Embryonic facial prominence (tissue), 1 donor: ENCODE results near the gene ZNF592.
"Not testable (repeated sequence)": the region's sequence is repeated elsewhere in the genome, so short reads cannot be mapped to it uniquely, and the experiment has no call there.

ENCODE experiments used
- DNase-seq: peaks from one replicate; pipeline ENCODE4 v3.0.0-alpha.2; 2016; ENCODE audit errors: extremely low spot score

ZNF592 gene

DNA sequence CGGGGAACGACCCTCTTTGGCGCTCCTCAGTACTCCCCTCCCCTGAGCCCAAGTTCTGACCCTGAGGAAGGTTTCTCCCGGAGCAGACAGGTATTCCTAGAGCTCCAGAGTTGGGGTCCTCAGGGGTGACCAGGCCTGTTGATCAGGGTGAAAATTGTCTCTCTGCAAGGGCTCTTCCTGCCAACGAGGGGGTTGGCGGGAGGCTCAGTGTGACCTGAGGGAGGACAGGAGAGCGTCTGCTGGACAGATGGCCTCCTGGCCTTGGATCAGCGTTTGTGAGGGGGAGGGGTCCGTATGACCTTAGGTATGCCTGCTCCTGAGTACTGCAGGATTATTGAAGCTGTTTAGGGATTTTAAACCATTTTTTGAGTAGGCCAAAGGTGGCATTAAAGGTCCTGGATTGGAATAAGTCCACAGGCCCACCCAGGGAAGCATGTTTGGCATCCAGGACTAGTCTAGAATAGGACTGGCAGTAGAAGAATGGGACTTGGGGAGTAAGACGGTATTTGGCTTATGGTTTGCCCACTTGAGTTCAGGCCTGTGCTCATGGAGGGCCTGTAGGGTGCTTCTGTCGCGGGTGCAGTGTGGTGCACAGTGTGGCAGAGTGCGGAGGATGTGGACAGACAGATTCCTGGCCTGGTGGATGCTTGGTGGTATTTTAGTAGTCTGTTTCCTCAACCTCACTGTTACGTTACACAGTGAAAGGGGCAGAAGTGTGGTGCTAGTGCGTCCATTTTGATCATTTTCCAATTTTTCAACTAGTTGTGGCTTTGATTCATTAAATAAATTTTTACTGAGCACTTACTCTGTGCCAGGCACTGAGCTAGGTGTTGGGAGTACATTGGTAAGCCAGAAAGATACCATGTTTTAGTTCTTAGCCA, 959 bp downstream of the ZNF592 start:
- DNase-seq = no peak

DNA sequence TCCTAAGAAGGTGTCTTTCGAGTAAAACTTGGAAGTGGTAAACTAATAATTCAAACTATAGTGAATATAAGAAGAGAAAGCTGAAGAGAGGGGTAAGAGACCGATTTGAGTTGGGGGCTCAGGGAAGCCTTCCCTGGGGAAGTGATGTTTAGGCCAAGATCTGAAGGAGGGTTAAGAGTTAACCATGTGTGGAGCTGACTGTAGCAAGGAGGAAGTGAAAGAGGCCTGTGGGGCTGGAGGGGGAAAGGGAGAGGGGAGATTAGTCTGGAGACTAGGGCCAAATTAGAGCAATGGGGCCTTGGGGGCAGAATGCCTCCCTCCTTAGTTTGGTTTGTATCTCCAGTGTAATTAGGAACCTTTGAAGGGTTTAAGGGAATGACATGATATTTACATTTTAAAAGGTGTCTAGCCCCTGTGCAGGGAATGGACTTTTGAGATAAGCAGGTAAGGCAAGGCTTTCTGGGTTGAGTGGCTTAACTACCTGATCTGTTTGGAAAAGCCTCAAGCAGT, 2.2 kb downstream of the ZNF592 start:
- DNase-seq = no peak

DNA sequence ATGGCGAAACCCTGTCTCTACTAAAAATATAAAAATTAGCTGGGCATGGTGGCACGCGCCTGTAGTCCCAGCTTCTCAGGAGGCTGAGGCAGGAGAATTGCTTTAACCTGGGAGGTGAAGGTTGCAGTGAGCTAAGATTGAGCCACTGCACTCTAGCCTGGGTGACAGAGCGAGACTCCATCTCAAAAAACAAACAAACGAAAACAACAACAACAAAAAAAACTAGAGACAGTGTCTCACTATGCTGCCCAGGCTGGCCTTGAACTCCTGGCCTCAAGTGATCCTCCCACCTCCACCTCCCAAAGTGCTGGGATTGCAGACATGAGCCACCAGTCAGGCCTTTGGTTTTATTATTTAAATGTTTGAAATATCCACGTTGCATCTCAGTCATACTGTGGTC, 3.3 kb downstream of the ZNF592 start:
- DNase-seq = not testable (repeated sequence)

DNA sequence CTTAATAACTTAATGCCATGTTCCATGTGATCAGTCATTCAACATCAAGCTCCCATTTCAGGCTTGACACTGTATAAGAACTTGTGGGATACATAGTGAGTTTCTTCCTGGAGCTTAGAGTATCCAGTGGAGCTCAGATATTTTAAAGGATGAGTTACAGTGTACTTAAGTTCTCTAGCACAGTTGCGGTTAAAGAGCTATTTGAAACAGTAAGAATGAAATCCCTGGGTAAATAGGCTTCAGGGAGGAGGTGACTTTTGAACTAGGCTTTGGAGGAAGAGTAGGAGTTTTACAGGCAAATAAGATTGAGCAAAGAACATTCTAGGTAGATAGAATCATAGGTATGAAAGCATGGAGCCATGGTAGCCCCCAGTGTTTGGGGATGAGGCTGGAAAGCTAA, 3.8 kb downstream of the ZNF592 start:
- DNase-seq = no peak

DNA sequence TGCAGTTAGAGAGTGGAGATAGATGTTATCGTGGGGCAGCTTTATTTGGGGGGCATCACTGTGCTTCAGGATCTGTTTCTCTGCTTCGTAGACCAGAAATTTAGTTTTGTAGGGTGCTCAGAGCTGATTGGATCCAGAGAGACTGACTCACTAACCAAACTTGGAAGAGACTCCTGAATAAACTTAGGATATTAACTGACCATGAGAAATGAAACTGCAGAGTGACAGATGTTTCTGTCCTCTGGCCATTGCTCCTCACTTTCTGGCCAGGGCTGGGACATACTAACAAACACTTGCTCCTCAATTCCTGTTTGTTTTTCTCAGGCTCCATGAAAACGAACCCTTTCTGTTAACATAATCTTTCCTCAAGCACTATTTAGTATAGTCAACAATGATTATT, 4.3 kb downstream of the ZNF592 start:
- DNase-seq = no peak

DNA sequence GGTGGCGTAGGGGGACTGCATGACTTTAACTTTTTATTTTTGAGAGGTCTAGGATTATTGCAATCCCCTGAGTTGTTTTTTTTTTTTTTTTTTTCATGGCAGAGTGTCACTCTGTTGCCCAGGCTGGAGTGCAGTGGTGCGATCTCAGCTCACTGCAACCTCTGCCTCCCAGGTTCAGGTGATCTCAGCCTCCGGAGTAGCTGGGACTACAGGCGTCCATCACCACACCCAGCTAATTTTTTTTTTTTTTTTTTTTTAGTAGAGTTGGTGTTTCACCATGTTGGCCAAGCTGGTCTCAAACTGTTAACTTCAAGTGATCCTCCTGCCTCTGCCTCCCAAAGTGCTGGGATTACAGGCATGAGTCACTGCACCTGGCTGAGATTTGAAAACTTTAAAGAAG, 6.5 kb downstream of the ZNF592 start:
- DNase-seq = not testable (repeated sequence)

DNA sequence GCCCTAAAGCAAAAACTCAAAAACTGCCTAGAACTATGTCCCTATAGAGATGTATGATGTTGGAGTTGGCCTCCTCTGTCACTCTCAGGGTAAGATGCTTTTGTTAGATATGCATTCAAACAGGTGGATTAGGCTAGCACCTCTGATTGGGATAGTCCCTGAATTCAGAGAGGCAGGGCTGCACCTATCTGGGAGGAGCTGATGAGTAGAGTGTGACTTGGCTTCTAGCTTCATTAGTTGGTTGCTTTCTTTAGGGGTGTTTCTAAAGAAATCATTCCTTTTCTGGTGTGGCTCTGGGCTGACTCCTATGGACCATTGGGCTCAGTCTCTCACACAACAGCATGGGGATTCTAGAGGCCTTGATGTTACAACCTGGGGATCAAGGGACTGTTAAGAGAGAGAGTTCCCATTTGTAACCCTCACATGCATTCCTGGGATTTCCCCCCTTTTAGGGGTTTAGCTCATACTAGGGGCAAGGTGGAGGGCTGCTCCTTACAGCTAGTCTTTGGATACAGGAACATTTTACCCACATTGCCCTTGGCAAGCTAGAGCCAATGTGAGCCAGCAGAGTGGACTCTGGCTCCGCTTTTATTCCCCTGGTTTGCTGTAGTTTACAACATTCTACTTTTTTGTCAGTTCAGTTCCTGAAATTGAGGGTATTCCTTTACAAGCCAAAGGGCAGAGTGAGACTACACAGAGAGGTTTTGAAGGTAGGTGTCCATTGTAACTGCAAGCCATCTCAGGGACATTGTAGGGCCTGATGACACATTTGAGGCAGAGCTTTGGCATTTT, 7.5 kb downstream of the ZNF592 start:
- DNase-seq = no peak

DNA sequence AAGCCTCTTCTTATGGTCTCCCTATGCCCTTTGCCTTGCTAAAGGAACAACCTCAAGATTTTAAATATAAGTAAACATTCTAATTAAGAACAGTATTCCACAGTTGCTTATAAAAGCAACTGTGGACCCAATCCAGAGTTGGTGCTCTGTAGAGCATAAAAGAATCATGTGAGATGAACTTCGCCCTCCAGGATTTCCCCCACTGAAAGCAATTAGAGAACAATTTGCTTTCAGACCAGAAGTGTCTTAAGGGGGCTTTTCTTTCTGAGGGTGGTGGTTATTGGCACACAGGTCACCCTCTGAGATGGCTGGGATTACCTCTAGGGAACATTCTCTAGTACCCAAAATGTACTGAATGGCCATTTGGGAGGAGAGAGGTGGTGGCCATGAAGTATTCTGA, 10.6 kb downstream of the ZNF592 start:
- DNase-seq = no peak

DNA sequence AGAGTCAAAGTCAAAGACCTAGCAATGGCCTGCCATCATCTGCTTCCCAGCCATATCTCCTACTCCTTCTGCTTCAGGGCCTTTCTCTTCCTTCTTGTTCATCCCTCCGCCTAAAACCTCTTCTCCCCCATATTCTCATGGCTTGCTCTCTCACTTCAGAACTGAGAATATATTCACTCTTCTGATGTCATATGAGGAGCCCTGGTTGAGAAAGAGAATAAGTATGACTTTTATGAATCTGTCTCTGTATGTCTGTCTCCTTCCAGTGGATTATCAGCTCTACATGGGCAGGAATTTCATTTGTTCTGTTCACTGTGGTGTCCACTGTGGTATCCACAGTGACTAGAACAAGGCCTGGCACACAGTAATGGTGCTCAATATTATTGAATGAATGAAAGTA, 11.8 kb downstream of the ZNF592 start:
- no peak for DNase-seq

DNA sequence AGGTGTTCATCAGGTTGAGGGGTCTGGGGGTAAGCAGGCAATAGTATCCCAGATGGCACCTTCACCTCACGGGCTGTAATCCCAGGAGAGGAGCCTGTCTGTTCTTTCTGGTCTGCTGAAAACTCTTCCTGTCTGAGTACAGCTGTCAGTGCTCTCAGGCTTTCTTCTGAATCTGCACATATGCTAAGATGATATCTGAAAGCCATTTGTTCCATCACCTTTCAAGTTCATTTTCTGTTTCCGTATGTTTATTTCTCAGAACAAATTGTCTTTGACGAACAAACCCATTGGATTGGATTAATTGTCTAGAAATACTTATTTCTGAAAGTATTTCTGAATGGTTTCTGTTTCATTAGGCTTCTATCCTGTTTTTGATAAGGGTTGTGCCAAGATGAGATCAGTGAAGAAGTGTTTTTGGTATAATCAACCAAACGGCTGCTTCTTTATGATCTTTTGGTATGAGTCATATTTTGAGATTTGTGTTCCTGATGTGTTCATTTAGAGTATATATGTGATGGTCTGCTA, 13.3 kb downstream of the ZNF592 start:
- no peak for DNase-seq

DNA sequence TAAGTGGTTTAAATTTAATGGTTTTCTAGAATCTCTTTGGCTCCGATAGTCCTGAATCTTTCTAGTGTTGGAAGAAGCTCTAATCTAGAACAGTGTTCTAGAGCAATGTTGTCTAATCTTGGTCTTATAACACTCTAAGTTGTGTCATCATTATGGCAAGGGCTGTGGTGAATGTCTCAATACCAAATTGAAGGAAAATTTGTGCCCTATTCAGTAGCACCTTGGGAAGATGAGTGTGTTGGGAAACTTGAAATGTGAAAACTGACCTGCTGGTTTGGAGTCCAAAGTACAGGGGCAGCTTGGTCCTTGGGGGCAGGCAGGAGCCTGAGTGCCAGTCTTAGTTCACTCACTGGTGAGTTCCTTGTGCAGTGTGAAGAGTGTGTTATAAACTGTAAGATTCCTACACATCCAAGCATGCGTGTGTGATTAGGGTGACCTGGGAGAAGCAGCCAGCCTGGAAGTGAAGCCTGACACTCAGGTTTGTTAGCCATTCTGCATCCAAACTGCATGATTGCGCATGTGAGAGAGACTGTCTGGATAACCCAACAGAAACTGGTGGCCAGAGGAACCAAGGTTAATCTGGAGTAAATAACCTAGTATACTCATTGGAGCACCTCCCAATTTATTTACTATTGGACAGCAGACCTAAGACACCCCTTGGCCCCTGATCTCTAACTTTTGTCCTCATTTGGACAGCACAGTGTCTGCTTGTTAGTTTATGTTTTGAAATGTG, 14.6 kb downstream of the ZNF592 start:
- DNase-seq = no peak

DNA sequence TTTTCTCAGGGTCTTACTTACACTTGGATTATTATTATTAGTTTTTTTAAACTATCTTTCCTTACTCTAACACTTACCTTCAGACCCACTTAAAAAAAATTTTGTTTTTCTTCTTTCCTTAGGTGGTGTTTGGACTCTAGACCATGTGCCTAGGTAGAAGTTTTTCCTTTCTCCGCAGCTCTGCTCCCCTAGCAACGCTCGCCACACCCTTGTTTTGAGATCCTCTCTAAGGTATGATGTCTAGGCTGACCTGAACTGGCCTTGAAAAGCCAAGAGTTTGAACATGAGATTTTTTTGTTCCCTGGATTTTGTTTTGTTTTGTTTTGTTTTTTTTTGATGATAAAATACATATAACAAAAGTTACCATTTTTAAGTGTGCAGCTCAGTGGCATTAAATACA, 16.2 kb downstream of the ZNF592 start:
- DNase-seq = no peak

DNA sequence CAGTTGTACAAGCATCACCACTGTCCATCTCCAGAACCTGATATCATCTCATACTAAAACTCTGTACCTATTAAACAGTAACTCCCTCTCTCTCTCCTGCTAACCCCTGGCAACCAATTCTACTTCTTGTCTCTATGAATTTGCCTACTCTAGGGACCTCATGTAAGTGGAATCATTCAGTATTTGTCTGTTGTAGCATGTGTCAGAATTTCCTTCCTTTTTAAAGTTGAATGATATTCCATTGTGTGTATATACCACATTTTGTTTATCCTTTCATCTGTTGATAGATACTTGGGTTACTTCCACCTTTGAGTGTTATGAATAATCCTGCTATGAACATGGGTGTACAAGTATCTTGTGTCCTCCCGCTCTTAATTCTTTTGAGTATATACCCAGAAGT, 16.6 kb downstream of the ZNF592 start:
- DNase-seq = no peak

DNA sequence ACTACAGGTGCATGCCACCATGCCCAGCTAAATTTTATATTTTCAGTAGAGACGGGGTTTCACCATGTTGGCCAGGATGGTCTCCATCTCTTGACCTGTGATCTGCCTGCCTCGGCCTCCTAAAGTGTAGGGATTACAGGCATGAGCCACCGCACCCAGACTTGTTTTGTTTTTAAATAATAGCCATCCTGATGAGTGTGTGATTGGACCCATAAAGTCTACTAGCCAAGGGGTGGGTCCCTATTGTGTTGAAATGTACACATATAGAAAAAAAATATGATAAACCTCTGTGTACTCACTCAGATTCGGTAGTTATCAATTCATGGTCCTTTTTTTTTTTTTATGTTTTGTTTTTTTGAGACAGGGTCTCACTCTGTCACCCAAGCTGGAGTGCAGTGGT, 17.3 kb downstream of the ZNF592 start:
- no peak for DNase-seq

DNA sequence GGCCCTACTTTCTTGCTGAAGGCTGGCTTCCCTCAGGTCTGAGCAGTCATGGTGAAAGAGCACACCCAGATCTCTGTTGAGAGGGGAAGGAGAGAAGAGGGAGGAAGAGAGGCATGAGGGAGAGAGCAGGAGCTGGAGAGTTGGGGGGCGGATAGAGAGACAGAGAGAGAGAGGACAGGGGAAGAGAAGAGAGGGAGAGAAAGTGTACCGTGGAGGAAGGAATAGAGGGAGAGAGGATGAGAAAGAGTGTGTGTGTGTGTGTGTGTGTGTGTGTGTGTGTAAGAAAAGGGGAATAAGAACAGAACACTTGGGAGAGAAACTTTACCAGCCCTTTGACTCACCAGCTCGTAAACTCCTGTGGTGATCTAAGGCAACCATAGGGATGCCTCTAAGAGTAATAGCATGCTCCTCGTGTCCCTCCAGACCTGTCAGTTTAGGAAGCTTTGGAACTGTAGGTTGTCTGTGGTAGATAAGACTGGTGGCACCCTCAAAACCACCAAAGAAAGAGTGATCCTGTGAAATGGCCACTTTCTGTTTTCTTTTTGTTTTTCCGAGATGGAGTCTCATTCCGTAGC, 18.2 kb downstream of the ZNF592 start:
- DNase-seq = no peak

DNA sequence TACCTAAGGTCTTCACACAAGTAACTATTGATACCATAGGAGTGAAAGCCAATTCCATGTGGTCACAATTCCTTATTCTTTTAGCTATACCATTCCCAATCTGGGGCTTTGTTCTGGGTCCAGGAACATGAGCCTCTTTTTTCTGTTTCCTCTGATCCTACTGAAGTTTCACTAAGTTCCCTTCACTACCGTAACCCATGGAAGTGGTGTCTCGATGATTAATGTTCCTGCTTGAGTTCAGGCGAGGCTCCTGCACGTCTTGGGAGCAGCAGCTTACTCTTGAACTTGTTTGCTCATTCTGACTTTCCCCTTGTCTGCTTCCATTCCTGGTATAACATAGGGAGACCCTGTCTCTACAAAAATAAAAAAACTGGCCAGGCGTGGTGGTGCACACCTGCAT, 23.6 kb downstream of the ZNF592 start:
- DNase-seq = no peak

DNA sequence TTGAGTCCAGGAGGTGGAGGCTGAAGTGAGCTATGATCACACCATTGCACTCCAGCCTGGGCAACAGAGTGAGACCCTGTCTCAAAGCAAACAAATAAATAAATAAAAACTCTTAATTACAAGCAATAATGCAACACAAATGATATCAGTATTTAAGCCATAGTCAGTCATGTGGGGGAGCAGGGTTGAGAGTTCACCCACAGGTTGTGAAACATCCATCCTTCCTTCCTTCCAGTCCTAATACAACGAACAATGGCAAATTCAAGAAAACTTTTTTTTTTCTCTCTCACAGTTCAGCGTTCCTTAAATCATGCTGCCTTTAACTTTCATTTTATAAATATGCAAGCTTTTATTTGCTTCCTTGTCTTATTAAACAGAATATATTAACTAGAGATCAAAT, 24.1 kb downstream of the ZNF592 start:
- no peak for DNase-seq

DNA sequence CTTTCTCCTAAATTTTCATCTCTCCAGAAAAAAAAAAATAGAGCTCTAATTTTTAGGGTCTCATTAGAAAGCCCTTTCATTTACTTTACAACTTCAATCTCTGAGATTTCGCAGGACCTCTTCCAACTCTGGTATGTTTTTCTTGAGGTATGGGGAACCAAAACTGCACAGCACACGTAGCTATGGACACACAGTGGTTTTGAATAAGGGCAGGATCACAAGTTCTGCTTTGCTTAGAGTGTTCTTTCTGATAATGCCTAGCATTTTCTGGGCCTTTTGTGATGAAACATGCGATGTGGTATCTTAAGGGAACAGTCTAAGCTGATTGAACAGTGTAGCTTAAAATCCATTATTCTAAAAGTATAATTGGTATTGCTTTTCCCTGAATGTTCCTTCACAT, 25.3 kb downstream of the ZNF592 start:
- DNase-seq = no peak

DNA sequence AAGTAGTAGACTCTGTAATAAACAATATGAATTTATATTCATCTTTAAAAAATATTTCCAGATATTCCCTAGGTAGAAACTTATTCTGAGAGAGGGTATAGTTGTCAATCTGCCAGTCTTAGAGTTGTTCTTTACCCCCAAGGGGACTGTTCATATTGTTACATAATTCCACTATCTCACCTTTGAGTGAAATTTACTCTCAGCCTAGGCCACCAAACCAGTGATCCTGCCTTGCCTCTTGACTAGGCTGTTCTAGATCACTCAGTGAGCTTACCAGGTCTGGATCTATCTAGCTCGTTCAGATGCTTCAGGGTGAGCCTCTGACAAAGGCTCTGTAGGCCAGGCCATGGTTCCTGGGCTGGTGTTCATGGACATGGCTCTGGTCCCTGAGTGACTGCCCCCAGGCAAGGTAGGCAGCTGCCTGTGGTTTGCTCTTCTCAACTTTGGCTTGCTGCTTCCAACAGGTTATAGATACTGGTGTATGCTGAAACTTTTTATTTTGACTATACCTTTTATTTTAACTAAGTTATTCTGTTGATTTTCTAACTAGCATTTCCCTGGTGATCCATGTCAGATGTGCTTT, 27.6 kb downstream of the ZNF592 start:
- DNase-seq = no peak

DNA sequence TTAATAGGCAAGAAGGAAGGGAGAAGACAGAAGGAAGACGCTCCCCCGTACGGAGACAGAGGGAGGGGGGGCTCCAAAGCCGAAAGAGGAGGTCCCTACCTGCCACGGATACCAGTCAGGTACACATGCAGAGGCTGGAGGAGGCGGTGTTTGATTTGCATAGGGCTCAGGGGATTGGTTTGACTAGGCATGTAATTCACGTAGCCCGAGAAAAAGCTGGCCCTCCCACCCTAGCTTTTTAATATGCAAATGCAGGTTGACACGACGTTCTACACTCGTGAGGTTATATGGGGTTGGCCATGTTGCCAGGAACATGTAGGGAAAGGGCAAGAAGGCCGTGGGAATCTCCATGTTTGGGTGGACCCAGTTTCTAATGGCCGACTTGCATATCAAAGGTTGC, 29.8 kb downstream of the ZNF592 start:
- no peak for DNase-seq

DNA sequence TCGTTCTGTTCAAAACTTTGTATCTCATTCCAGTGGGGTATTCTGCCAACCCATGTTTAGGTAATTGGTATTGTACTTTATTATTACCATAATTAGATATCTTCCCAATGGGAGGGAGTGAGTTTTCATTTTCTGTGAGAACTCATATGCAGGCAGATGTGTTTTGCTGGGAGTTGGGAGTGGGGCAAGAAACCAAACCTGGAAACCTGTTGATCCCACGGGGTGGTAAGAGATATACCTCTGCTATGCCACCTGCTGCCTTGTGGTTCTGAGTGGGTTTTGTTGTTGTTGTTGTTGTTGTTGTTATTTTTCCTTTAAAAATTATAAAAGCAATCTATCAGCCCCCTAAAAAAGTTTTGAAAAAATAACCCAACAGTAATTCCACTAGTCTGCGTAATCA, 32.1 kb downstream of the ZNF592 start:
- no peak for DNase-seq
